ENCODE measurements around the gene MTM1. TPM values are rescaled to one million over a fixed set of nuclear protein-coding genes. Genes with fewer than 3 reads are reported as not detected.

MTM1 gene
- polyA plus RNA-seq, 3 donors: 6.5 to 23.4 (median 17.0) TPM

DNA sequence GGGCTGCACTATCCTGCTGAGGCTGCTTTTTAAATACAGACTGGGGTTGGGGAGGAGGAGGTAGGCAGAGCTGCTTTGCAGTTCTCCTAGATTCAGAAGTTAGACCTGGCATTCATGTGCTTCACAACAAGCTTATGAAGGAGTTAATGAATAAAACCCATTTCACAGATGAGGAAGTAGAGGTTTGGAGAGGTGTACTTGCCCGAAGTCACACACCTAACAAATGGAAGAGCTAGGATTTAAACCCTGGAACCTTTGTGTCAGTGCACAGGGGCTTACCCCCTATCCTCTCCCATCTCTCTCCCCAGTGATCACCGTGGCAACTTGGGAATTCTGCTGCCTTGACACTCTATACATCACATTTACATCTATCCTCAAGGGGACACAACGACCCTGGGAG, 3.6 kb upstream of the MTM1 start:
- DNase-seq: no peak
- H3K4me3 Mint-ChIP-seq: no peak overlapping the region
- intact Hi-C loops (cut with micrococcal nuclease): loop anchor here in 1 of 2 donors (5.0 kb wide), 1 partner anchor 203 kb away; the partner anchor contains the start of gene MAMLD1

DNA sequence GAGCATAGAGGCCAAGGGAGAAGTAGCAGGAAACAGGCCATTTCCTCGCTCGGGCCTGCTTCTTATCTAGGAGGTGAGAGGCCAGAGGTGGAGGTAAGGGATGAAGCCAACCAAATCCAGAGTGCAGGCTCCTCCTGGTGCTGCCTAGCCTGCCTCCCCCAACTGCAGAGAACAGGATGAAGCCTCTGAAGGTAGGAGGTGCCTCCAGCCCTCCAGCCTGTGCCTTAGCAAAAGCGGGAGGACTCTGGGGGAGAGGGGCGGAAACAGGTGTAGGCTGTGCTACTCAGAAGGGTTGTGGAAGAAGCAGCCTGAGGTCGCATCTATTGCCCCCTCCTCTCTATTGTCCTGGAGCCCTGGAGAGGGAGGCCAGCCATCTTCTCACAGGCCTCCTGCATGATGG, 2.9 kb upstream of the MTM1 start:
- WGBS (ENCODE audit: insufficient coverage): 100% methylated on average over 3 of the region's 5 CpGs

More for the DNA sequence above, 3.6 kb upstream of the MTM1 start:
- no peak overlapping the region for H3K4me3 ChIP-seq (replicated peaks in 1 of 3; ENCODE audit: low read depth in 2 of 3, low read length in 3 of 3)
- TF ChIP-seq, protein P1, sequence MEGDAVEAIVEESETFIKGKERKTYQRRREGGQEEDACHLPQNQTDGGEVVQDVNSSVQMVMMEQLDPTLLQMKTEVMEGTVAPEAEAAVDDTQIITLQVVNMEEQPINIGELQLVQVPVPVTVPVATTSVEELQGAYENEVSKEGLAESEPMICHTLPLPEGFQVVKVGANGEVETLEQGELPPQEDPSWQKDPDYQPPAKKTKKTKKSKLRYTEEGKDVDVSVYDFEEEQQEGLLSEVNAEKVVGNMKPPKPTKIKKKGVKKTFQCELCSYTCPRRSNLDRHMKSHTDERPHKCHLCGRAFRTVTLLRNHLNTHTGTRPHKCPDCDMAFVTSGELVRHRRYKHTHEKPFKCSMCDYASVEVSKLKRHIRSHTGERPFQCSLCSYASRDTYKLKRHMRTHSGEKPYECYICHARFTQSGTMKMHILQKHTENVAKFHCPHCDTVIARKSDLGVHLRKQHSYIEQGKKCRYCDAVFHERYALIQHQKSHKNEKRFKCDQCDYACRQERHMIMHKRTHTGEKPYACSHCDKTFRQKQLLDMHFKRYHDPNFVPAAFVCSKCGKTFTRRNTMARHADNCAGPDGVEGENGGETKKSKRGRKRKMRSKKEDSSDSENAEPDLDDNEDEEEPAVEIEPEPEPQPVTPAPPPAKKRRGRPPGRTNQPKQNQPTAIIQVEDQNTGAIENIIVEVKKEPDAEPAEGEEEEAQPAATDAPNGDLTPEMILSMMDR (IDR thresholded peaks at IDR 0.05): no peak
- no peak overlapping the region for H3K9ac ChIP-seq (ENCODE audit: insufficient read depth, low read length, poor library complexity, severe bottlenecking)
- no peaks in the 10 kb centered on the region for H4K20me1 ChIP-seq (ENCODE audit: insufficient read depth, low read length)
- H3K4me1 ChIP-seq (ENCODE audit: control insufficient read depth in 1 of 2, insufficient read depth in 2 of 2, low read length in 2 of 2): peaks cover 8 to 9% of the 10 kb centered on the region in 2 donors
- no peaks in the 10 kb centered on the region for H3K27me3 ChIP-seq (ENCODE audit: control insufficient read depth in 2 of 2, insufficient read depth in 2 of 2, low read length in 2 of 2)
- no peak overlapping the region for H2AFZ ChIP-seq (ENCODE audit: insufficient read depth, low read depth, low read length, poor library complexity, severe bottlenecking)
- no peak overlapping the region for H3K4me2 ChIP-seq (replicated peaks; ENCODE audit: extremely low read depth, low read length, poor library complexity, severe bottlenecking)
- H3K4me1 Mint-ChIP-seq: peaks cover 9% of the 10 kb centered on the region
- H3K27ac Mint-ChIP-seq: no peak overlapping the region
- H3K9me3 Mint-ChIP-seq: peaks cover 0 to 6% (median 0%) of the 10 kb centered on the region in 7 donors
- no CpG with 5 or more reads among the region's 3 CpGs for WGBS (ENCODE audit: insufficient coverage)
- H3K9me3 ChIP-seq (replicated peaks in 1 of 2; ENCODE audit: control insufficient read depth in 1 of 2, insufficient read depth in 1 of 2, low read length in 2 of 2): no peaks in the 10 kb centered on the region
- H3K79me2 ChIP-seq (ENCODE audit: insufficient read depth, low read length): peaks cover 6% of the 10 kb centered on the region
- H3K27me3 Mint-ChIP-seq (ENCODE audit: low read depth in 3 of 3): peaks cover 0 to 9% (median 0%) of the 10 kb centered on the region in 3 donors
- H3K27ac ChIP-seq (ENCODE audit: low read depth in 1 of 2, low read length in 2 of 2): no peak overlapping the region
- H3K36me3 ChIP-seq (replicated peaks in 1 of 2; ENCODE audit: control insufficient read depth in 1 of 2, insufficient read depth in 2 of 2, low read length in 2 of 2): no peaks in the 10 kb centered on the region
- no peaks in the 10 kb centered on the region for H3K36me3 Mint-ChIP-seq

More for the DNA sequence above, 2.9 kb upstream of the MTM1 start:
- peaks cover 16% of the 10 kb centered on the region for H3K4me1 Mint-ChIP-seq
- H3K27me3 ChIP-seq (ENCODE audit: control insufficient read depth in 2 of 2, insufficient read depth in 2 of 2, low read length in 2 of 2): no peaks in the 10 kb centered on the region
- H3K9ac ChIP-seq (ENCODE audit: insufficient read depth, low read length, poor library complexity, severe bottlenecking): no peak overlapping the region
- H3K27ac ChIP-seq (ENCODE audit: low read depth in 1 of 2, low read length in 2 of 2): no peak overlapping the region
- no peaks in the 10 kb centered on the region for H4K20me1 ChIP-seq (ENCODE audit: insufficient read depth, low read length)
- H3K27ac Mint-ChIP-seq: no peak overlapping the region
- no peaks in the 10 kb centered on the region for H3K36me3 ChIP-seq (replicated peaks in 1 of 2; ENCODE audit: control insufficient read depth in 1 of 2, insufficient read depth in 2 of 2, low read length in 2 of 2)
- H3K4me2 ChIP-seq (replicated peaks; ENCODE audit: extremely low read depth, low read length, poor library complexity, severe bottlenecking): no peak overlapping the region
- TF ChIP-seq, protein P1 (IDR thresholded peaks at IDR 0.05): no peak
- no peak overlapping the region for H3K4me3 Mint-ChIP-seq
- peaks cover 13% of the 10 kb centered on the region for H3K79me2 ChIP-seq (ENCODE audit: insufficient read depth, low read length)
- H3K36me3 Mint-ChIP-seq: no peaks in the 10 kb centered on the region
- H3K4me3 ChIP-seq (replicated peaks in 1 of 3; ENCODE audit: low read depth in 2 of 3, low read length in 3 of 3): no peak overlapping the region
- H3K9me3 ChIP-seq (replicated peaks in 1 of 2; ENCODE audit: control insufficient read depth in 1 of 2, insufficient read depth in 1 of 2, low read length in 2 of 2): no peaks in the 10 kb centered on the region
- peaks cover 15 to 16% of the 10 kb centered on the region in 2 donors for H3K4me1 ChIP-seq (ENCODE audit: control insufficient read depth in 1 of 2, insufficient read depth in 2 of 2, low read length in 2 of 2)
- intact Hi-C loops (cut with micrococcal nuclease): loop anchor here in 1 of 2 donors (5.0 kb wide), 1 partner anchor 203 kb away; the partner anchor contains the start of gene MAMLD1
- H2AFZ ChIP-seq (ENCODE audit: insufficient read depth, low read depth, low read length, poor library complexity, severe bottlenecking): no peak overlapping the region
- DNase-seq: no peak
- H3K9me3 Mint-ChIP-seq: peaks cover 0 to 5% (median 0%) of the 10 kb centered on the region in 7 donors
- peaks cover 0 to 10% (median 0%) of the 10 kb centered on the region in 3 donors for H3K27me3 Mint-ChIP-seq (ENCODE audit: low read depth in 3 of 3)

All from CD14-positive monocyte (primary cell).